GM12865 (cell line): ENCODE measurements around the gene C9orf152.

Experiments
- DNase-seq: peaks from one replicate; pipeline ENCODE4 v3.0.0; 2010; ENCODE audit warnings: low read depth
- H3K4me3 ChIP-seq: 2 replicates; pipeline ENCODE4 v1.5.1; 2011; ENCODE audit warnings: mild to moderate bottlenecking, low read depth, low read length, control low read depth
- CTCF ChIP-seq: IDR thresholded peaks from 2 replicates; pipeline ENCODE4 v1.5.1; 2011; ENCODE audit warnings: low read length, control low read depth, low read depth, inconsistent platforms; ENCODE audit not compliant: insufficient read depth; ENCODE audit errors: missing control alignments

The C9orf152 gene

GRCh38 chr9:110180511-110181434 is 27.2 kb downstream of the C9orf152 start:
- no peak overlapping the region for H3K4me3 ChIP-seq
- no peak for TF ChIP-seq CTCF
- DNase-seq = no peak

GRCh38 chr9:110179734-110180133 is 28.2 kb downstream of the C9orf152 start:
- DNase-seq = no peak
- no peak for TF ChIP-seq CTCF
- no peak overlapping the region for H3K4me3 ChIP-seq

- no peak for TF ChIP-seq CTCF
- no peak for DNase-seq
- H3K4me3 ChIP-seq = no peak overlapping the region
Observed at GRCh38 chr9:110178281-110178680, 29.7 kb downstream of the C9orf152 start.

- no peak for TF ChIP-seq CTCF
- no peak for DNase-seq
- no peak overlapping the region for H3K4me3 ChIP-seq
Observed at GRCh38 chr9:110175275-110175968, 32.5 kb downstream of the C9orf152 start.

DNA sequence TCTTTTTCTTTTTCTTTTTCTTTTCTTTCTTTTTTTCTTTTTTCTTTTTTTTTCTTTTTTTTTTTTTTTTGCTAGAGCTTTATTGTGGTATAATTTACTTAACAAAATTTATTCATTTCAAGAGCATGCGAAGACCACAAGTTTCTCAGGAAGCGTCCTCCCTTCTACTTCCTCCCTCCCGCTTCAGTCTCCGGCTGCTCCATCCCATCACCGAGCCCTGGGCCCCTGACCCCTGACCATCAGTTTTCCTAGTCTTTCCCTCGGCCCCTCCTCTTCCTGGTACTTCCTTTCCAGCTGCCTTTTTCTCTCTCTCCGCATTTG is 34.7 kb downstream of the C9orf152 start:
- DNase-seq = no peak
- H3K4me3 ChIP-seq = no peak overlapping the region

More for the DNA sequence above, 34.7 kb downstream of the C9orf152 start:
- no peak for TF ChIP-seq CTCF
